ENCODE measurements around the gene OTOF. TPM values are rescaled to one million over a fixed set of nuclear protein-coding genes. Genes with fewer than 3 reads are reported as not detected.

OTOF gene
- polyA plus RNA-seq, 2 donors = 0.04 to 0.20 TPM

GRCh38 chr2:26516781-26517180 is 38.9 kb upstream of the OTOF start:
- H3K36me3 ChIP-seq (ENCODE audit: control insufficient read depth in 2 of 2, insufficient read depth in 2 of 2, low read length in 1 of 2) = no peaks in the 10 kb centered on the region
- no peaks in the 10 kb centered on the region for H3K4me1 ChIP-seq (ENCODE audit: control insufficient read depth in 2 of 2, insufficient read depth in 2 of 2, low read length in 1 of 2)
- H3K27ac ChIP-seq (ENCODE audit: low read depth in 2 of 2, low read length in 1 of 2) = no peak overlapping the region
- peaks cover 0 to 4% of the 10 kb centered on the region in 2 donors for H3K27me3 ChIP-seq (ENCODE audit: control insufficient read depth in 1 of 2, insufficient read depth in 2 of 2, low read length in 2 of 2)
- WGBS, 2 donors = 83 to 84% methylated on average over 11 of the region's 11 CpGs
- H3K9me3 ChIP-seq (ENCODE audit: control insufficient read depth in 2 of 2, insufficient read depth in 1 of 2, low read depth in 1 of 2, low read length in 1 of 2) = no peaks in the 10 kb centered on the region
- H3K4me3 ChIP-seq (ENCODE audit: low read depth in 1 of 2, low read length in 2 of 2) = no peak overlapping the region

GRCh38 chr2:26516246-26516645 is 38.3 kb upstream of the OTOF start:
- 93 to 94% methylated on average over 10 of the region's 10 CpGs for WGBS, 2 donors

GRCh38 chr2:26515771-26516170 is 37.8 kb upstream of the OTOF start:
- WGBS, 2 donors = 63 to 64% methylated on average over 5 of the region's 5 CpGs
- no peak overlapping the region for H3K27ac ChIP-seq (ENCODE audit: low read depth in 2 of 2, low read length in 1 of 2)
- H3K36me3 ChIP-seq (ENCODE audit: control insufficient read depth in 2 of 2, insufficient read depth in 2 of 2, low read length in 1 of 2) = no peaks in the 10 kb centered on the region
- no peaks in the 10 kb centered on the region for H3K27me3 ChIP-seq (ENCODE audit: control insufficient read depth in 1 of 2, insufficient read depth in 2 of 2, low read length in 2 of 2)
- H3K9me3 ChIP-seq (ENCODE audit: control insufficient read depth in 2 of 2, insufficient read depth in 1 of 2, low read depth in 1 of 2, low read length in 1 of 2) = no peaks in the 10 kb centered on the region
- no peak overlapping the region for H3K4me3 ChIP-seq (ENCODE audit: low read depth in 1 of 2, low read length in 2 of 2)
- H3K4me1 ChIP-seq (ENCODE audit: control insufficient read depth in 2 of 2, insufficient read depth in 2 of 2, low read length in 1 of 2) = no peaks in the 10 kb centered on the region

More at GRCh38 chr2:26516246-26516645, 38.3 kb upstream of the OTOF start:
- H3K27me3 ChIP-seq (ENCODE audit: control insufficient read depth in 1 of 2, insufficient read depth in 2 of 2, low read length in 2 of 2) = no peaks in the 10 kb centered on the region
- no peaks in the 10 kb centered on the region for H3K9me3 ChIP-seq (ENCODE audit: control insufficient read depth in 2 of 2, insufficient read depth in 1 of 2, low read depth in 1 of 2, low read length in 1 of 2)
- H3K36me3 ChIP-seq (ENCODE audit: control insufficient read depth in 2 of 2, insufficient read depth in 2 of 2, low read length in 1 of 2) = no peaks in the 10 kb centered on the region
- H3K4me3 ChIP-seq (ENCODE audit: low read depth in 1 of 2, low read length in 2 of 2) = no peak overlapping the region
- no peaks in the 10 kb centered on the region for H3K4me1 ChIP-seq (ENCODE audit: control insufficient read depth in 2 of 2, insufficient read depth in 2 of 2, low read length in 1 of 2)
- H3K27ac ChIP-seq (ENCODE audit: low read depth in 2 of 2, low read length in 1 of 2) = no peak overlapping the region

- Histone ChIP-seq H3K9me3 (ENCODE audit: control insufficient read depth in 2 of 2, insufficient read depth in 1 of 2, low read depth in 1 of 2, low read length in 1 of 2) (no peaks in the 10 kb centered on the region), H3K4me3 (ENCODE audit: low read depth in 1 of 2, low read length in 2 of 2) (no peak overlapping the region), H3K27me3 (ENCODE audit: control insufficient read depth in 1 of 2, insufficient read depth in 2 of 2, low read length in 2 of 2) (no peaks in the 10 kb centered on the region), H3K27ac (ENCODE audit: low read depth in 2 of 2, low read length in 1 of 2) (no peak overlapping the region), H3K36me3 (ENCODE audit: control insufficient read depth in 2 of 2, insufficient read depth in 2 of 2, low read length in 1 of 2) (no peaks in the 10 kb centered on the region), H3K4me1 (ENCODE audit: control insufficient read depth in 2 of 2, insufficient read depth in 2 of 2, low read length in 1 of 2) (no peaks in the 10 kb centered on the region)
- WGBS, 2 donors = 81 to 88% methylated on average over 7 of the region's 7 CpGs
Observed at GRCh38 chr2:26514045-26514444, 36.1 kb upstream of the OTOF start.

- no peaks in the 10 kb centered on the region for H3K27me3 ChIP-seq (ENCODE audit: control insufficient read depth in 1 of 2, insufficient read depth in 2 of 2, low read length in 2 of 2)
- WGBS, 2 donors = 68 to 76% methylated on average over 9 of the region's 9 CpGs
Observed at GRCh38 chr2:26513261-26513660, 35.3 kb upstream of the OTOF start.

GRCh38 chr2:26511466-26511865 is 33.5 kb upstream of the OTOF start:
- Histone ChIP-seq H3K36me3 (ENCODE audit: control insufficient read depth in 2 of 2, insufficient read depth in 2 of 2, low read length in 1 of 2) (no peaks in the 10 kb centered on the region), H3K9me3 (ENCODE audit: control insufficient read depth in 2 of 2, insufficient read depth in 1 of 2, low read depth in 1 of 2, low read length in 1 of 2) (no peaks in the 10 kb centered on the region), H3K4me1 (ENCODE audit: control insufficient read depth in 2 of 2, insufficient read depth in 2 of 2, low read length in 1 of 2) (no peaks in the 10 kb centered on the region), H3K27me3 (ENCODE audit: control insufficient read depth in 1 of 2, insufficient read depth in 2 of 2, low read length in 2 of 2) (no peaks in the 10 kb centered on the region), H3K4me3 (ENCODE audit: low read depth in 1 of 2, low read length in 2 of 2) (no peak overlapping the region), H3K27ac (ENCODE audit: low read depth in 2 of 2, low read length in 1 of 2) (no peak overlapping the region)
- 92 to 94% methylated on average over 7 of the region's 7 CpGs for WGBS, 2 donors

More at GRCh38 chr2:26513261-26513660, 35.3 kb upstream of the OTOF start:
- no peak overlapping the region for H3K4me3 ChIP-seq (ENCODE audit: low read depth in 1 of 2, low read length in 2 of 2)
- H3K27ac ChIP-seq (ENCODE audit: low read depth in 2 of 2, low read length in 1 of 2) = no peak overlapping the region
- H3K36me3 ChIP-seq (ENCODE audit: control insufficient read depth in 2 of 2, insufficient read depth in 2 of 2, low read length in 1 of 2) = no peaks in the 10 kb centered on the region
- no peaks in the 10 kb centered on the region for H3K9me3 ChIP-seq (ENCODE audit: control insufficient read depth in 2 of 2, insufficient read depth in 1 of 2, low read depth in 1 of 2, low read length in 1 of 2)
- H3K4me1 ChIP-seq (ENCODE audit: control insufficient read depth in 2 of 2, insufficient read depth in 2 of 2, low read length in 1 of 2) = no peaks in the 10 kb centered on the region

GRCh38 chr2:26510344-26510973 is 32.5 kb upstream of the OTOF start:
- Histone ChIP-seq H3K36me3 (ENCODE audit: control insufficient read depth in 2 of 2, insufficient read depth in 2 of 2, low read length in 1 of 2) (no peaks in the 10 kb centered on the region), H3K4me1 (ENCODE audit: control insufficient read depth in 2 of 2, insufficient read depth in 2 of 2, low read length in 1 of 2) (no peaks in the 10 kb centered on the region), H3K4me3 (ENCODE audit: low read depth in 1 of 2, low read length in 2 of 2) (no peak overlapping the region), H3K27me3 (ENCODE audit: control insufficient read depth in 1 of 2, insufficient read depth in 2 of 2, low read length in 2 of 2) (no peaks in the 10 kb centered on the region), H3K27ac (ENCODE audit: low read depth in 2 of 2, low read length in 1 of 2) (no peak overlapping the region), H3K9me3 (ENCODE audit: control insufficient read depth in 2 of 2, insufficient read depth in 1 of 2, low read depth in 1 of 2, low read length in 1 of 2) (no peaks in the 10 kb centered on the region)
- WGBS, 2 donors = 87 to 90% methylated on average over 21 of the region's 21 CpGs

- Histone ChIP-seq H3K4me3 (ENCODE audit: low read depth in 1 of 2, low read length in 2 of 2) (no peak overlapping the region), H3K4me1 (ENCODE audit: control insufficient read depth in 2 of 2, insufficient read depth in 2 of 2, low read length in 1 of 2) (no peaks in the 10 kb centered on the region)
- WGBS, 2 donors = 85 to 88% methylated on average over 6 of the region's 6 CpGs
Observed at GRCh38 chr2:26509141-26509540, 31.2 kb upstream of the OTOF start.

GRCh38 chr2:26507932-26508331 is 30.0 kb upstream of the OTOF start:
- H3K4me3 ChIP-seq (ENCODE audit: low read depth in 1 of 2, low read length in 2 of 2) = no peak overlapping the region
- no peak overlapping the region for H3K27ac ChIP-seq (ENCODE audit: low read depth in 2 of 2, low read length in 1 of 2)
- no peaks in the 10 kb centered on the region for H3K9me3 ChIP-seq (ENCODE audit: control insufficient read depth in 2 of 2, insufficient read depth in 1 of 2, low read depth in 1 of 2, low read length in 1 of 2)
- H3K4me1 ChIP-seq (ENCODE audit: control insufficient read depth in 2 of 2, insufficient read depth in 2 of 2, low read length in 1 of 2) = peaks cover 0 to 5% of the 10 kb centered on the region in 2 donors
- H3K36me3 ChIP-seq (ENCODE audit: control insufficient read depth in 2 of 2, insufficient read depth in 2 of 2, low read length in 1 of 2) = no peaks in the 10 kb centered on the region
- no peaks in the 10 kb centered on the region for H3K27me3 ChIP-seq (ENCODE audit: control insufficient read depth in 1 of 2, insufficient read depth in 2 of 2, low read length in 2 of 2)
- WGBS, 2 donors = 80 to 85% methylated on average over 5 of the region's 5 CpGs

More at GRCh38 chr2:26509141-26509540, 31.2 kb upstream of the OTOF start:
- Histone ChIP-seq H3K27ac (ENCODE audit: low read depth in 2 of 2, low read length in 1 of 2) (no peak overlapping the region), H3K27me3 (ENCODE audit: control insufficient read depth in 1 of 2, insufficient read depth in 2 of 2, low read length in 2 of 2) (no peaks in the 10 kb centered on the region), H3K9me3 (ENCODE audit: control insufficient read depth in 2 of 2, insufficient read depth in 1 of 2, low read depth in 1 of 2, low read length in 1 of 2) (no peaks in the 10 kb centered on the region), H3K36me3 (ENCODE audit: control insufficient read depth in 2 of 2, insufficient read depth in 2 of 2, low read length in 1 of 2) (no peaks in the 10 kb centered on the region)

GRCh38 chr2:26507088-26507487 is 29.2 kb upstream of the OTOF start:
- no peaks in the 10 kb centered on the region for H3K9me3 ChIP-seq (ENCODE audit: control insufficient read depth in 2 of 2, insufficient read depth in 1 of 2, low read depth in 1 of 2, low read length in 1 of 2)
- H3K4me1 ChIP-seq (ENCODE audit: control insufficient read depth in 2 of 2, insufficient read depth in 2 of 2, low read length in 1 of 2) = peaks cover 0 to 5% of the 10 kb centered on the region in 2 donors
- no peaks in the 10 kb centered on the region for H3K27me3 ChIP-seq (ENCODE audit: control insufficient read depth in 1 of 2, insufficient read depth in 2 of 2, low read length in 2 of 2)
- H3K36me3 ChIP-seq (ENCODE audit: control insufficient read depth in 2 of 2, insufficient read depth in 2 of 2, low read length in 1 of 2) = no peaks in the 10 kb centered on the region
- H3K4me3 ChIP-seq (ENCODE audit: low read depth in 1 of 2, low read length in 2 of 2) = no peak overlapping the region
- H3K27ac ChIP-seq (ENCODE audit: low read depth in 2 of 2, low read length in 1 of 2) = no peak overlapping the region
